ENCODE data around the gene ATRAID.

DNA sequence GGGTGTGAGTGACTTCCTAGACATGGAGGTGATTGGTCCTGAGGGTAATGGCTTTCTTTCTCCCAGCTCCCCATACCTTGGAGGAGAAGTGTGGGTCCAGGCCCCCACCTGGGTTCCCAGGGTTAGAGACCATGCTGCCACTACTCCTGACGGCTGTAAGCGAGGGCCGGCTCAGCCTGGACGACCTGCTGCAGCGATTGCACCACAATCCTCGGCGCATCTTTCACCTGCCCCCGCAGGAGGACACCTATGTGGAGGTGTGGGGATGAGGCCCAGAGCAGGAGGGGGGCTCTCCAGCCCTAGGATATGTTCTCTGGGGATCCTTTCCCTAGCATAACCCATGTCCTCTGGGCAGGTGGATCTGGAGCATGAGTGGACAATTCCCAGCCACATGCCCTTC, 27.1 kb downstream of the ATRAID start:
- TF ChIP-seq CTCF (IDR thresholded peaks at IDR 0.05 in 8 of 11, conservative IDR thresholded peaks at IDR 0.05 in 3 of 11) (no peak), POLR2A (IDR thresholded peaks at IDR 0.05) (no peak), POLR2AphosphoS5 (IDR thresholded peaks at IDR 0.05) (no peak)
